CD4-positive, alpha-beta T cell treated with Interleukin-21 for 1 hour (primary cell): ENCODE results near the gene GPM6B.

ENCODE experiments used
- DNase-seq: peaks from one replicate; pipeline ENCODE4 v3.0.0-alpha.2; 2020

GPM6B gene, protein sequence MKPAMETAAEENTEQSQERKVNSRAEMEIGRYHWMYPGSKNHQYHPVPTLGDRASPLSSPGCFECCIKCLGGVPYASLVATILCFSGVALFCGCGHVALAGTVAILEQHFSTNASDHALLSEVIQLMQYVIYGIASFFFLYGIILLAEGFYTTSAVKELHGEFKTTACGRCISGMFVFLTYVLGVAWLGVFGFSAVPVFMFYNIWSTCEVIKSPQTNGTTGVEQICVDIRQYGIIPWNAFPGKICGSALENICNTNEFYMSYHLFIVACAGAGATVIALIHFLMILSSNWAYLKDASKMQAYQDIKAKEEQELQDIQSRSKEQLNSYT

DNA sequence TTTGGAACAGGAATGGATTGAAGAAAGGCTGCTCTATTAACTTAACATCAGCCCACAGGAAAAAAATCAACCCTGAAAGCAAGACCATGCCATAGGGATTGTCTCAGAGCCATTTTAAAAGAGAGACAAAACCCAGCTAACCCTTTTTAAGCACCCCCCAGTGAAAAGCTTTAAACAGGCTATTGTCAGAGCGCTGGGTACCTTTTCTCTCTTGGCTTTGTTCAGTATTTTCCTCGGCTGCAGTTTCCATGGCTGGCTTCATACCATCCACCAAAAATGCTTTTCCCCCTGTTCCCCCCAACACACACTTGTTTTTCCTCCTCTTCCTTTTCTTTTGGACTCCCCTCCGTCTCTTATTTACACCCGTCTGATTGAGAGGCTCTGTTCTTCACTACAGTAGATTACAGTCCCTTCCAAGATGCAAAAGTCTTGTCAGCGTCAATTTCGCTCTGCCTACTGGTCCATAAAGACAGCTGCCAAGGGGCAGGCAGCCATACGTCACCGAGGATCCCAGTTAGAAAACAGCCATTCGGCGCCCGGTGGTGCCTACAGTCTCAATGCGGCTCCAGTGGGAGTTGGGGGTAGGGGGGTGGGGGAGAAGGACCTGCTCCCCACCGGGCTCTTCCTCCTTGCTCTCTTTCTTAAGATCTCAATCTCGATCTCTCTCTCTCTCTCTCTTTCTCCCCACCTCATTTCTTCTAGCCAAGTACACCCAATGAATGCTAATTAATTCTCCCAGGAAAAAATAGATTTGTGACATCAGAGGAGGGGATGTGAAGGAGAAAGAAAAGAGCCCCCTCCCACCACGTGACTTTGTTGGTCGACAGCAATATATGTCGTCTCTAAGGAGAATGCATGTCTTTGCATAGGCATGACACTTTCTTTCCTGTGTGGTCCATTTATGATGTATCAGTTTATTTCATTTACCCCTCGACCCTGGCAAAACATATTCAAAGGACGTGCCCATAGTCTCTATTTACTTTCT lies at the start of gene GPM6B:
Gene GPM6B, minus strand, starts transcription at position 451 of the 985 bp plus-strand sequence. Its CDS starts 189 bp downstream, at position 262.
- no peak for DNase-seq

DNA sequence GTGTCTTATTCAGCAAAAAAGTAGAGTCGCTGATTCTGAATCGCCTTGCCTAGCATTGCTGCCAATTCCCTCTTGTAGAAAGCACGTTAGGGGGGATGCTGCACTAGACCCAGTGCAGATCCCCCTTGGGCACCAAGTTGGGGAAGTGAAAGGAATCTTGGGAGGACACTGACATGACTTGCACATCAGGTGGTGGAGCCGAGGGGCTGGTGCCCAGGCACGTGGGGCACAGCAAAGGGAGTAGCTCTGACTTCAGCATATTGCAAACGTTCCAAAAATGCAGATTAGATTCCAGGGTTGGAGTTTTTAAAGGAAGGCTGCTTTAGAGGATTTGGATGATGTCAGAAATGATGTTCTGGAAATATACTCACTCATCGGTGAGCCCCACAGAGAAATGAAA lies 47.4 kb upstream of the GPM6B start:
- DNase-seq: no peak

DNA sequence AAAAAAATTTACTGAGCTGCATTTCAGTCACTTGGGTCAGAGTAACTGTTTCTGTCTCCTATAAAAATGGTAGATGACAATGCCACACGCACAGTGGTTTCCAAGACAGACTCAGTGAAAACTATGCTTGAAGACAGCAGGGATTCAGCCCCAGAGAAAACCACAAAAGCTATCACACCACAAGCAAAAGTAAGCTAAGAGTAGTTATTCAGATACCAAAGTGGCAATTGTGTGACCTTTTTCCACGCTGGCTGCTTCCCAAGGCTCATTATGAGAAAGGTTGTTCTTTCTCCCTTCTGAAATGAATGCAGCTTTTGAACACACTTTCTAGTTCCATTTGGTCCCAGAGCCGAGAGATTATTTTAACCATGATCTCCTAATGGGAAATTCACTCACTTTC lies 46.4 kb upstream of the GPM6B start:
- no peak for DNase-seq

DNA sequence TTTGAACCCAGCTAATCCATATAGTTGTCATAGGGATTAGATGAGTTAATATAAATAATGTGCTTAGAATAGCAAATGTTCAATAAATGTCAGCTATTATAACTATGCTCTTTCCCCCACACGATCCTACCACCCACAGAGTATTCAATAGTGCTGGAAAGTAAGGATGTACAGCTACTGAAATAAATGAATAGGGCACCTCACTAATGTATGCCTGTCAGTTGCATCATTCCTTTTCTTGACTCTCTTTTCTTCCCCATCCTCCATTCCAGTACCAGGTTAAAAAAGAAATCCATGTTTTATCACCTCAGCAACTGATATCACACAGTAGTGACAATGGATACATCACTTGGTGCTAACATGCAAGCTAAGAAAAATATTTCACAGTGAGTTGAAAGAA lies 42.8 kb upstream of the GPM6B start:
- no peak for DNase-seq

DNA sequence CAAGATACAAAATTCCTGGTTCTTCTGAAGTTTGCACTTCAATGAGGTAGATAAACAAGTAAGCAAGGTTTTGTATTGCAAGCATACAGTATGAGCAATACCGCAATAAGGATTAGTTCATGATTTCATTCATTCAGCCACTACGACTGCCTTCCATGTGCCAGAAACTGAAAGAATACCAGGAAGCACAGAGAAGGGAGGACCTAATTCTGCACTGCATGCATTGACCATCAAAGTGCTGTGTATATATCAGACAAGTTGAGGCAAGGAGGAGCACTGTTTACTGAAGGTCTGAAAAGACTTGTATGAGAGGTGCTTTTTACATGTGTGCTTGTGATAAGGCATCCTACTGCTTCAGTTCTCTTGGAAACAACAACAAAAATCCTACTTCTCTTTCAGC lies 40.9 kb upstream of the GPM6B start:
- no peak for DNase-seq

DNA sequence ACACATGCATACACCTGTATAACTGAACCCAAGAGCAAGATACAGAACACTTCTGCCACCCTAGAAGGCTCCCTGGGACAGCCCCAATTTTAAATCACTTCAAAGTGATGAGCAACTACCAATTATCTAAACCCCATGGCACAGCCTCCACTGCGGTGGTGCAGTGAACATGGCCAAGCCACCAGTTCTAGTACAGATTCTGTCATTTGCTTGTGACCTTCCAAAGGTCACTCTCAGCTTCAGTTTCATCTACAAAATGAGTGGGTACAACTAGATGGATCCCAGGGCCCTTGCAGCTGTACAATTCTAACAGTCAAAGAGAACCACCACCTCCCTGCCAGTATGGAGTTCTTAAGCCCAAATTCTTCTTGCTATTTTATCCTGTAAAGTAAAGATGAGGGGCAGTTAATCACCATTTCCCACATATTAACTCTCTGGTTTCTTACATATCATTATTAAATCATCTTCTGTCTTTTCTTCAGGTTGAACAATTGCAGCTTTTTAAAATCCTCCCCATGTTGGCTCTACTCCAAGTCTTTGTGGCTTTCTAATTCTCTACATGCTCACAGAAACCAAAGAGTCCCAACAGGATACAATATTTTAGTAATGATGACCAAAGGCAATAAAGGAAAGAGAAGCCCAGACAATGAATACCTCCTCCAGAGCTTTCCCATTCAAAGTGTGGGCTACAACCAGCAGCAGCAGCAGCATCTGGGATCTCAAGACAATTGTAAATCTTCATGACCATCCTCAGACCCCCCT lies 39.0 kb upstream of the GPM6B start:
- no peak for DNase-seq

DNA sequence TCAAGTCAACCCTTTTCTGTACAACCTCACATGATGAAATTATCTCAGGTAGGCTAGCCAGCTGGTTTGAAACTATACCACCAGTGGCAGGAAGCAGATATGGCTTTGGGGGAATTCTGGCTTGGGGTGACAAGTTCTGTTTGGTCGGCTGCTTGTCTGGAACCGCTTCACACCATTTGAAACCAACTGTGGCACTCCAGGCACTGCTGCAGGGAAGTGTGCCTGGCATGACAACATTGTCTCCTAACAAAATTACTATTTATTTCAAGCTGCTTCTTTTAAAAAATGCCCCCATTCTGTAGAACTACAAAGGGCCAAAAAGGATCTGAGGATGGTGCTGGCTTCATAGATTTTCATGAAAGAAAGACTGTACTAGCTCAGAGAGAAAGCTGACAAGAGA lies 37.1 kb upstream of the GPM6B start:
- no peak for DNase-seq

DNA sequence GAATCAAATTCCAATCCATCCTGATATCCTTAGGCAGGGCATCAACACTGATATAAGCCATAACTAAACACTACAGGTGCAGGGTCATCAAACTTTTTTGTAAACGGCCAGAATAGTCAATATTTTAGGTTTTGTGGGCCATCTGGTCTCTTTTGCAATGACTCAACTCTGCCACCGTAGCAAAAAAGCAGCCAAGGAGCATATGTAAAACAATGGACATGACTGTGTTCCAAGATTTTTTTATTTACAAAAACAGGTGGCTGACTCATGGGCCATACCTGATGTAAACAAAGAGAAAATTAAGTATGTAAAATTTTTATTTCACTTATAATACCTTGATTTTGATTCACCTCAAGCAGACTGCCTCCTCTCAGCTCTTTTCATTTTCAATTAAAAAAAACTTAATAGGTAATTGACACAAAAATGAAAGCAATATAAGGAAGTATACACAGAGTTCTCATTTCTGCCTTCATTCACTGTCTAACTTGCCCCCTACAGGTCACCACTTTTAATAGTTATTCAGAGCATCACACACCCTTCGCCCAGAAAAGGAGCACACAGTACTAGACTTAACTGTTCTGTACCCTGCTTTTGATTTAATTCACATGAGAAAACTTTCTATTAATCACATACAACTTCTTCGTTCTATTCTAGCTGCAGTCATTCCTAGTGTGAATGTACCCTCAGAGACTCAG lies 35.3 kb upstream of the GPM6B start:
- DNase-seq: no peak

DNA sequence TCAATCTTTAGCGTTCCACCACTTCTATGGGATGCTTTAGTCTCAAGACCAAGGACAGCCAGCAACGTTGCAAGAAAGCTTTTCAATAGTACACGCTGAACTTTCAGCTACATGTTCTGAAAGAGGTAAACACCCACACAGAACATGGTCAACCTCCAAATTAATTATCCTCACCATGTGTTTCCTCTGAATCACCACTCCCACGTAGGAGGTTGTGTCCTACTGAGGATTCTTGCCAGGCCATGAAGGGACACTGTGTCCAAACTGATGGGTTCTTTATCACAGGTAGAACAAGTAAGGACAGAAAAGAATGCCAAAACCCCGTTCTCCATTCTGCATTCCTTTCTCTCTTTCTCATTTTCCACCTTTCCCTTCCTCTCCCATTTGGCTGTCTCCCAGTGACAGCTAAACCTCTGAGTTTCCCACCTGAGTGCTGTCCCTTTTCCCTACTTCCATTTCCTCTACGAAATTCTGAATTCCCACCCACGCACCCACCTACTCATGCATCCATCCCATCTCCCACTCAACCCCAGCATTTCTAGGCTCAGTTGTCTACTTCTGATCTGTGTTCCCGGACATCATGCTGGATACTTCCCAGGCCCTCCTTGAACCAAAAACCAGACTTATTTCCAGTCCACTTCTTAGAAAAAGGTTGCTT lies 29.0 kb upstream of the GPM6B start:
- no peak for DNase-seq

DNA sequence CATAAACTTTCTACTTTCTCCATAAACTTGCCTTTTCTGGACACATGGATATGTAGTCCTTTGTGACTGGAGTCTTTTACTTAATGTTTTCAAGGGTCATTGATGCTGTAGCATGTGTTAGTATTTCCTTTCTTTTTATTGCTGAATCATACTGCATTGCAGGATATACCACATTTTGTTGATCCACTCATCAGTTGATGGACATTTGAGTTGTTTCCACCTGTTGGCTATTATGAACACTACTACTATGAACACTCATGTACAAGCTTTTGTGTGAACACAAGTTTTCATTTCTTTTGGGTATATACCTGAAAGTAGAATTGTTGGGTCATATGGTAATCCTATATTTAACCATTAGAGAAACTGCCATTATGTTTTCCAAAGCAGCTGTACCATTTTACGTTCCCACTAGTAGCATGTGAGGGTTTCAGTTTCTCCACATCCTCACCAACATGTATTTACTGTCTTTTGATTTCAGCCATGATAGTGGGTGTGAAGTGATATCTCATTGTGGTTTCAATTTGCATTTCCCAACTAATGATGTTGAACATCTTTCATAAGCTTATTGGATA lies 26.3 kb upstream of the GPM6B start:
- DNase-seq: no peak

DNA sequence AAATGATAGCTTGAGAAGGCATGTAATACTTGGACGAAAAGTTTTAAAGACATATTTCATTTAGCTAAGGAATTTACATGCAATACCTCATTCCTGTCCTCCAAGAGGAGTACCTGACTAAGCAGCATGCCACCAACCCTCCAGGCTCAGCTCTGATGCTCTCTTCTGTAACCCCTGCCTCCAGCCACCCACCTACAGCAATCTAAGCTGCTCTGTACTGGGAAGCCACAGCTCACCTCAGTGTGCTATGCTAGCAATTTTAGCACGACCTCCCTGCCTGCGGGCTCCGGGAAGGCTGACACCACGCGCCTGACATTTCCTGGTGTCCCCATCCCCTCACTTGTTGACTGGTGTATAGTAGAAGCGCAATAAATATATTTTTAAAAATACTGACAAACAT lies 23.2 kb upstream of the GPM6B start:
- DNase-seq: no peak

DNA sequence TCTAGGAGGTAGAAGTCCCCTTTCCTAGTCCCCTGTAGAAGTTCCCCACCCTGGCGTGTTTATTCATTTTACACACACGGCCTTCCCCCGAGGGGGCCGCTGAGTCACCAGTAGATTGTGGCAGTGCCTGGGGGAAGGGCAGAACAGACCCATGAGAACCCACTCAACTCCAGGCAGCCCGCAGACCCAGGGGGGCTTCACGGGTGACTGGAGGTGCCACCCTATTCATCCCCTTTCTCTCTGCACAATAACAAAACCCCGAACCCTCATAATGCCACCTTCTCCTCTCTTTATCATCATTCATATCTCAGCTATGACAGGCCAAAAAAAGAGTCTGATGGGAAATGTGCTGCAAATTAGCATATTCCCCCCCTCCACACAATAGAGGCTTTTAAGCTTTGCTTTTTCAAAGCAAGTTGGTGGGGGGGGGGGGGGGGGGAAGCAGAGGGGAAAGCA lies 20.4 kb upstream of the GPM6B start:
- no peak for DNase-seq

DNA sequence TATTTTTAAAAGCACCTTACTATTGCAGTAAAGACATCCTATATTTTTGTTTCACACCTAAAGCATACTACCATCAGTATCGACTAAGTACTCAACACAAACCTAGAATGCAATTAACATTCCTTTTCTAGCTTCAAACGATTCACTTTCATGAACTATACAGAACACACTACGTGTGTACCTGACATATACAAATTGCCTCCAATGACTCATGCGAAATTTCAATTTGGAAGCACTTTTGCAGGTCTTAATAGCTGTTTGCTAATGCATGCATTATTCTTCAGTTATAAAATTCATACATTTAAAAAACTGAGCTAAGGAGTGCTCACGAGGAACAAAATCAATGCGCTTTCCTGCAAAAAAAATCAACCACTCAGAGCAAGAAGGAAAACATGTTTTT lies 19.7 kb upstream of the GPM6B start:
- no peak for DNase-seq

DNA sequence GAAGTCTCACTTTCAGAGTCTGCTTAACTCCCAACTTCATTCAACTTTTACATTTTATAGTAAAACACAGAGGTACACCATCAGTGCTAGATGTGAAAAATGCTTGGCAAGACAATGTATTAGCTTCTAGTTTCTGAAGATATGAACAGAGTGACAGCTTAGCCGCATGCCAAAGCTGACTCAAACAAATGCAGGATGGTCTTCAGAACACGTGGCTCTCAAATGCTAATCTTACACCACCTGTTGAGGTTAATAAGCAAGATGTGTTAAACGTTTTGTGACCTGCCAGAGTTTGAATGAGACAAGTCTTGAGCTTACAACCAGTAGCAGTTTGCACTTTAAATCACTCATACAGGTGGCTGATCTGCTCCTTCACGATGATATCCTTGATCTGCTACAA lies 18.9 kb upstream of the GPM6B start:
- no peak for DNase-seq

DNA sequence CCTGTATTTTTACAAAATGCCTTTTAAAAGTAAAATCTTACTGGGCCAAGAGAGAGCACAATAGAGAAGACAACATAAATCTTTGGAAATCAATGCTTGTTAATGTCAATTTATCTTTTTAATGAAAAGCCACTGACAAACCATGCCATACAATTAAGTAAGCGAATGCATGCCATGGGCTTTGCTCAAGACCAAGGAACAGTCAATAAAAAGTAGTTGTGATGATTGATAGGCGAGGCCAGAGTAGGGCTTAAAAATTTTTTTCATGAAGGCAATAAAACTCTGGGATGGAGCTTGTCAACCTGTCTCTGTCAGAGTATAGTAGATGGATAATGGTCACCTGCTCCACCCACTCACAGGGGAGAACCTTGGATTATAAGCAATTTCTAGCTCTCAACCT lies 17.5 kb upstream of the GPM6B start:
- DNase-seq: no peak

DNA sequence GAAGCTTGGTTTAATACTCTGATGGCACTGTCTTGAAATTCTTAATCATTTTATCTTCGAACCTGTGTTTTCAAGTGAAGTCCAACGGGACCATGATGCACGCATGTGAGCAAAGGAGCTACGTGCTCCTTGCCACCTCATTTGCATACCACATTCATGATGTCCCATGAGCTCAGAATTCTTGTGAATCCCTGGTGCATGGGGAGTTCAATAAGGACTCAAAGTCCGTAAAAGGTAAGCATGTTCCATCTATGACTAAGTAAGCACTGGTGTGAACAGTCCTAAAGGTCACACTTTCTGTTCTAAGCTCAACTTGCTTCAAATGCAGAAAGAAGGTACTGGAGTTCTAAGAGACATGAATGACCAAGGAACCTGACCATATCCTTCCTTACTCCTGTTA lies 13.1 kb upstream of the GPM6B start:
- no peak for DNase-seq

DNA sequence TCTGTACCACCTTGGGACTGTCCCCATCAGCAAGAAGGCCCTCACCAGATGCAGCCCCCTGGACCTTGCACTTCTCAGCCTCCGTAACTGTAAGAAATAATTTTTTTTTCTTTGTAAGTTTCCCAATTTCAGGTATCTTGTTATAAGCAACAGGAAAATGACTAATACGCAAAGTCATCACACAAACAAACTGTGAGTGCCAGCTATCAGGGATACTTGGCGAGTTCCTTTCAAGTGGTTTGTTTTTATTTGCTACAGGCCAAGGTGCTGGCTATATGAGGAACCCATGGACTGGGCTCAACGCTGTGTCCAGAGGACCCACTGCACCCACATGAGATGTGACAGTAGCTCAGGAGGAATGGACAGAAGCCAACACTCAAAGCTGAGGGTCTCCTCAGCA lies 11.5 kb upstream of the GPM6B start:
- DNase-seq: no peak

DNA sequence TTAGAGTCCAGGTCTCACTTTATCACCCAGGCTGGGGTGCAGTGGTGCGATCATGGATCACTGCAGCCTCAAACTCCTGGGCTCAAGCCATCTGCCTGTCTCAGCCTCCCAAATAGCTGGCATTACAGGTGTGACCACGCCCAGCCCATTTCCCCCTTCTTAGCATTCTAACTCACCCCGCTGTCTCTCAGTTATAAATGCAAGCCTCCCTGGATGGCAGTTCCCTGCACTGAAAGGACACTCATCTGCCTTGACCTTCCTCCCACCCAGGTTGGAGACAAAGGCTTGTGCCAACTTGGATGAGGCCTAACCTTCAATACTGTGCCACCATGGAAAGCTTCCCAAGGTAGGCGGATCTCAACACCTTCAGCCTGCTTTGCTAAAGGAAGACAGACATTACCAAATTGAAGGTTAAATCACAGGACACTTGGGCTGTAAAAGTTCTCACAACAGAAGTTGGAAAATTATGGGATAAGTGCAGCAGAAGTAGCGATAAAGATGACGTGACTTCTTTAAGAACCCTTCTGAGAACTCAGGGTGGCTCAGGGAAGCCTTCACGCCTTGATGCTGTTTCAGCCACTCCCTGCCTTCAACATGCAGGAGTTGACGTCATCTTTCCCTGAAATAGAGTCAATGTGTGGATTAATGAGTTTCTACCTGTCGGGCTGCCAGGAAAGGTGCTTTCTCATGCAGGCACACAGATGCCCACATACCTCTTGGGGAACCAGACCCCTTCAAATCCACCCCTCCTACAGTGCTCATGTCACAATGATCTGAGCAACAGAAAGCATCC lies 10.6 kb upstream of the GPM6B start:
- DNase-seq: no peak

DNA sequence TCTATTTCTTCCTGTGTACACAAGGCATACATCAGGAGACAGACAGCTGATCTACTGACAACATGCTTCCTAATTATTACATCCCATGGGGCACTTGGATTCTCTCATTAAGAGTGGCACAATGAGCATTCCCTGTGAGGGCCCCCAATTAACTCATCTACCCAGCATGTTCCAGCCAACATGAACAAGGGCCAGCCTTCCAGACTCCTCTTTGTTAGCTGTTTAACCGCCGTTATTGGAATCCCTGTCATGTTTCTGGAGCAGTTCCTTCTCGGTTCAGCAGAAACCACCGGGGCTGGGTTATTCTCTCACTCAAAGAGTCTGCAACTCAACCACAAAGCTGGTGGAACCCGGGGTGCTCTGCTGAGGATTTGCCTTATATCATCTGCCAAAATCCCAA lies 9.9 kb upstream of the GPM6B start:
- no peak for DNase-seq

DNA sequence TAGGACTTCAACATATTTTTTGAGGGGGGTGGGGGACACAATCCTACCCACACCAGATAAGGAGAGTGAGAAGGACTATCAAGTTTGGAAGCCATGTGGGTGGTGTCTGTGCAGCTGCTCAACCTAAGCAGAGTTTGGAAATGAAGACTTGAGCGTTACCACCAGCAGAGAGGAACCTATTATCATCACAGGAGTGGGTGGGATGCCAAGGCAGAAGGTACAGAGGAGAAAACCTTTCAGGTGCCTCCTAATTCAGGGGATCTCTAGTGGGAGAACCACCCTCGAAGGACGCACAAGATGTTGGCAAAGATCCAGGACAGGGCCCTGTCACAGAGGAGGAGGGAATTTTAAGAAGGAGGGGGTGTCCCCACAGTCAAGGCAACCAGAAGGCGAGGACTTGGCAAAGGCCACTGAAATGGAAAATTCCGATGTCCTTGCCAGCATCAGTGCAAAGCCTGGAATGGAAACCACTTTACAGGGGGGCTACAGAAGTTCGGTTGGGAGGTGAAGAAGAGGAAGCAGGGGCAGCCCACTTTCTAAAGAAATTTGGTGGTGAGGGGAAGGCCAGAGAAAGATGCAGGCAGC lies 8.4 kb upstream of the GPM6B start:
- no peak for DNase-seq

DNA sequence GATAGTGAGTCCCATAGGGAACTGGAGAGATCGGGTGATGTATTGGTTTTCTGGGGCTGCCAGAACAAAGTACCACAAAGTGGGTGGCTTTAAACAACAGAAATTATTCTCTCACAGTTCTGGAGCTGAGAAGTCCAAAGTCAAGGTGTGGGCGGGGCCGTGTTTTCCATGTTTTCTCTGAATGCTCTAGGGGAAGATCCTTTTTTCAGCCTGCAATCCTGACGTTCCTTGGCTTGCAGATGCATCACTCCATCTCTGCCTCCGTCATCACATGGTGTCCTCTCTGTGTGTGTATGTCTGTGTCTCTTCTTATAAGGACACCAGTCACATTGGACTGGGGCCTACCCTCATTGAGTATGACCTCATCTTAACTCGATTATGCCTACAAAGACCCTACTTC lies 7.9 kb upstream of the GPM6B start:
- DNase-seq: no peak
